H9 (cell line): ENCODE data around the gene RNASET2. TPM values are rescaled to one million over a fixed set of nuclear protein-coding genes. Genes with fewer than 3 reads are reported as not detected.

Source experiments
- DNase-seq: peaks from one replicate; pipeline ENCODE4 v3.0.0-alpha.2; 2017
- H2AFZ ChIP-seq: one replicate; pipeline ENCODE4 v1.6.1; 2013; ENCODE audit warnings: mild to moderate bottlenecking, low read length, control low read depth, moderate library complexity
- H2AK5ac ChIP-seq: 2 replicates; pipeline ENCODE4 v1.6.1; 2013; ENCODE audit warnings: low read length, control low read depth, mixed read lengths; ENCODE audit not compliant: insufficient read length
- H2BK120ac ChIP-seq: one replicate; pipeline ENCODE4 v1.6.1; 2013; ENCODE audit warnings: low read depth, mild to moderate bottlenecking, low read length, control low read depth, inconsistent platforms; ENCODE audit not compliant: poor library complexity, severe bottlenecking
- H2BK12ac ChIP-seq: 2 replicates; pipeline ENCODE4 v1.6.1; 2013; ENCODE audit warnings: low read length, control low read depth, mixed read lengths, low read depth; ENCODE audit not compliant: insufficient read length
- H2BK15ac ChIP-seq: 2 replicates; pipeline ENCODE4 v1.6.1; 2013; ENCODE audit warnings: low read depth, low read length, control low read depth
- H2BK20ac ChIP-seq: one replicate; pipeline ENCODE4 v1.6.1; 2013; ENCODE audit warnings: low read depth, mild to moderate bottlenecking, low read length, control low read depth, inconsistent platforms; ENCODE audit not compliant: poor library complexity, severe bottlenecking
- H2BK5ac ChIP-seq: 2 replicates; pipeline ENCODE4 v1.6.1; 2013; ENCODE audit warnings: low read length, control low read depth, mixed read lengths; ENCODE audit not compliant: insufficient read length
- H3K14ac ChIP-seq: 2 replicates; pipeline ENCODE4 v1.6.1; 2013; ENCODE audit warnings: low read length, control low read depth; ENCODE audit not compliant: insufficient read depth
- H3K18ac ChIP-seq: 2 replicates; pipeline ENCODE4 v1.6.1; 2013; ENCODE audit warnings: low read depth, mild to moderate bottlenecking, mixed read lengths, low read length, control low read depth; ENCODE audit not compliant: insufficient read length
- H3K23ac ChIP-seq: 2 replicates; pipeline ENCODE4 v1.6.1; 2013; ENCODE audit warnings: low read length, control low read depth, mixed read lengths, low read depth; ENCODE audit not compliant: insufficient read length
- H3K23me2 ChIP-seq: 2 replicates; pipeline ENCODE4 v1.6.1; 2013; ENCODE audit warnings: low read depth, mild to moderate bottlenecking, mixed read lengths, low read length, control low read depth; ENCODE audit not compliant: insufficient read length, poor library complexity, severe bottlenecking
- H3K27ac ChIP-seq: 2 replicates; pipeline ENCODE4 v1.5.1; 2013; ENCODE audit warnings: low read length, control low read depth, mixed read lengths, low read depth; ENCODE audit not compliant: insufficient read length
- H3K27me3 ChIP-seq: 2 replicates; pipeline ENCODE4 v1.6.1; 2013; ENCODE audit warnings: low read length, control low read depth, inconsistent platforms; ENCODE audit not compliant: insufficient read depth
- H3K4ac ChIP-seq: 2 replicates; pipeline ENCODE4 v1.6.1; 2013; ENCODE audit warnings: low read depth, mild to moderate bottlenecking, control low read depth, inconsistent platforms, low read length, moderate library complexity
- H3K4me1 ChIP-seq: 2 replicates; pipeline ENCODE4 v1.6.1; 2013; ENCODE audit warnings: low read length, control low read depth, inconsistent platforms; ENCODE audit not compliant: insufficient read depth
- H3K4me2 ChIP-seq: 2 replicates; pipeline ENCODE4 v1.6.1; 2013; ENCODE audit warnings: low read length, control low read depth, mixed read lengths; ENCODE audit not compliant: insufficient read length, insufficient read depth
- H3K56ac ChIP-seq: 2 replicates; pipeline ENCODE4 v1.6.1; 2013; ENCODE audit warnings: low read depth, mild to moderate bottlenecking, mixed read lengths, low read length, control low read depth; ENCODE audit not compliant: insufficient read length
- H3K79me1 ChIP-seq: 2 replicates; pipeline ENCODE4 v1.6.1; 2013; ENCODE audit warnings: low read depth, mild to moderate bottlenecking, moderate library complexity, low read length, control low read depth, inconsistent platforms; ENCODE audit not compliant: insufficient read depth, poor library complexity, severe bottlenecking
- H3K79me2 ChIP-seq: 2 replicates; pipeline ENCODE4 v1.6.1; 2013; ENCODE audit warnings: low read length, control low read depth, inconsistent platforms; ENCODE audit not compliant: insufficient read depth
- H3K9ac ChIP-seq: 2 replicates; pipeline ENCODE4 v1.6.1; 2013; ENCODE audit warnings: low read length, control low read depth, mixed read lengths; ENCODE audit not compliant: insufficient read length; ENCODE audit errors: extremely low read depth
- H3K9me3 ChIP-seq: one replicate; pipeline ENCODE4 v1.6.1; 2013; ENCODE audit warnings: low read depth, low read length, inconsistent platforms; ENCODE audit not compliant: control insufficient read depth
- H3T11ph ChIP-seq: one replicate; pipeline ENCODE4 v1.6.1; 2013; ENCODE audit warnings: mild to moderate bottlenecking, low read length, control low read depth, inconsistent platforms
- H4K20me1 ChIP-seq: one replicate; pipeline ENCODE4 v1.6.1; 2013; ENCODE audit not compliant: control insufficient read depth, insufficient read length, insufficient read depth
- H4K5ac ChIP-seq: 2 replicates; pipeline ENCODE4 v1.6.1; 2013; ENCODE audit warnings: low read depth, mild to moderate bottlenecking, mixed read lengths, low read length, control low read depth; ENCODE audit not compliant: insufficient read length
- H4K8ac ChIP-seq: replicated peaks from 2 replicates; pipeline ENCODE4 v1.6.1; 2013; ENCODE audit warnings: low read length, control low read depth, mixed read lengths, low read depth; ENCODE audit not compliant: insufficient read length
- H4K91ac ChIP-seq: 2 replicates; pipeline ENCODE4 v1.6.1; 2013; ENCODE audit warnings: low read depth, mild to moderate bottlenecking, moderate library complexity, mixed read lengths, low read length, control low read depth; ENCODE audit not compliant: insufficient read length
- H3K27ac Mint-ChIP-seq, 3 experiments: 2 replicates in 2 of 3; 3 replicates in 1 of 3; pipeline ENCODE4 v1.8.0; 2020 to 2021; ENCODE audit warnings: mixed read lengths in 3 of 3, mild to moderate bottlenecking in 1 of 3, moderate library complexity in 1 of 3
- H3K27me3 Mint-ChIP-seq: 2 replicates; pipeline ENCODE4 v1.8.0; 2021; ENCODE audit warnings: low read depth, mild to moderate bottlenecking, moderate library complexity, mixed read lengths
- H3K36me3 Mint-ChIP-seq, 3 experiments: 2 replicates in 2 of 3; 3 replicates in 1 of 3; pipeline ENCODE4 v1.8.0; 2020 to 2021; ENCODE audit warnings: low read depth in 3 of 3, mixed read lengths in 3 of 3; ENCODE audit not compliant: insufficient read depth in 1 of 3
- H3K4me1 Mint-ChIP-seq, 2 experiments: 2 replicates each; pipeline ENCODE4 v1.8.0; 2020; ENCODE audit warnings: mixed read lengths in 2 of 2
- H3K4me3 Mint-ChIP-seq, 2 experiments: 2 replicates in 1 of 2; 3 replicates in 1 of 2; pipeline ENCODE4 v1.8.0; 2020 to 2021; ENCODE audit warnings: mild to moderate bottlenecking in 2 of 2, mixed read lengths in 2 of 2, moderate library complexity in 1 of 2
- H3K9me3 Mint-ChIP-seq, 2 experiments: 2 replicates in 1 of 2; 3 replicates in 1 of 2; pipeline ENCODE4 v1.8.0; 2020; ENCODE audit warnings: mild to moderate bottlenecking in 2 of 2, mixed read lengths in 2 of 2, moderate library complexity in 1 of 2
- CTCF ChIP-seq: fragments of 200-600 bp; sonication (generic); conservative IDR thresholded peaks from 3 replicates; pipeline ENCODE4 v1.8.0; 2021; ENCODE audit warnings: antibody characterized with exemption, mild to moderate bottlenecking
- WGBS: extraction: QIAGEN DNeasy Blood & Tissue Kit; methylation state at CpG from one replicate; pipeline ENCODE4 v1.1.7; 2013; ENCODE audit warnings: missing lambda C conversion rate, low lambda C conversion rate, mixed read lengths; ENCODE audit not compliant: insufficient read length; ENCODE audit errors: extremely low coverage; 5-methylcytosine and 5-hydroxymethylcytosine counted together
- total RNA-seq: library from RNA; stranded (reverse); gene quantifications from 2 replicates; pipeline ENCODE4 v1.2.1, GENCODE V29; 2021

Gene RNASET2
- total RNA-seq, 1 experiment from 2014 or later: 28.2 TPM

- no peak overlapping the region for H2BK12ac ChIP-seq
- peaks cover under 1% of the 10 kb centered on the region for H4K20me1 ChIP-seq
- H3K56ac ChIP-seq: no peak overlapping the region
- no peak overlapping the region for H3K4ac ChIP-seq
- Mint-ChIP-seq H3K27me3 (no peaks in the 10 kb centered on the region), H3K4me1 (peaks cover 16 to 18% of the 10 kb centered on the region in 2 experiments), H3K36me3 (peaks cover 26 to 40% (median 28%) of the 10 kb centered on the region in 3 experiments), H3K4me3 (no peak overlapping the region), H3K9me3 (peaks cover 0 to 11% of the 10 kb centered on the region in 2 experiments; a peak in 2 of 5 replicates), H3K27ac (no peak overlapping the region)
- H3K79me1 ChIP-seq: no peaks in the 10 kb centered on the region
- no peak overlapping the region for H2AK5ac ChIP-seq
- no CpG with 5 or more reads among the region's 16 CpGs for WGBS
- no peak overlapping the region for H2AFZ ChIP-seq
- no peak for TF ChIP-seq CTCF
- DNase-seq: no peak
- no peak overlapping the region for H3K23ac ChIP-seq
- H4K91ac ChIP-seq: no peak overlapping the region
- H3K18ac ChIP-seq: no peak overlapping the region
- no peak overlapping the region for H2BK15ac ChIP-seq
- no peaks in the 10 kb centered on the region for H3K9me3 ChIP-seq
- no peak overlapping the region for H3K27ac ChIP-seq
- no peaks in the 10 kb centered on the region; the same call in 1 of the 2 replicates for H3K4me1 ChIP-seq
- no peaks in the 10 kb centered on the region for H3K79me2 ChIP-seq
- no peak overlapping the region for H4K5ac ChIP-seq
- no peak overlapping the region for H3K4me2 ChIP-seq
- H3K9ac ChIP-seq: no peak overlapping the region
- no peak overlapping the region for H3T11ph ChIP-seq
- H2BK120ac ChIP-seq: no peak overlapping the region
- H2BK5ac ChIP-seq: no peak overlapping the region
- H2BK20ac ChIP-seq: no peak overlapping the region
- no peak overlapping the region for H3K14ac ChIP-seq
- no peaks in the 10 kb centered on the region for H3K23me2 ChIP-seq
- H3K27me3 ChIP-seq: no peaks in the 10 kb centered on the region
- H4K8ac ChIP-seq: no peak overlapping the region
Measured at GRCh38 chr6:166946125-166946524, 10.2 kb downstream of the RNASET2 start.
